ENCODE results near the gene RNF125. TPM values are rescaled to one million over a fixed set of nuclear protein-coding genes. Genes with fewer than 3 reads are reported as not detected.
A peak's percentile ranks its signal among the peaks of the same experiment; 100 is the strongest.

RNF125 gene
- total and polyA plus RNA-seq, 8 donors: 1.1 to 50.2 (median 3.0) TPM; not detected in 1

DNA sequence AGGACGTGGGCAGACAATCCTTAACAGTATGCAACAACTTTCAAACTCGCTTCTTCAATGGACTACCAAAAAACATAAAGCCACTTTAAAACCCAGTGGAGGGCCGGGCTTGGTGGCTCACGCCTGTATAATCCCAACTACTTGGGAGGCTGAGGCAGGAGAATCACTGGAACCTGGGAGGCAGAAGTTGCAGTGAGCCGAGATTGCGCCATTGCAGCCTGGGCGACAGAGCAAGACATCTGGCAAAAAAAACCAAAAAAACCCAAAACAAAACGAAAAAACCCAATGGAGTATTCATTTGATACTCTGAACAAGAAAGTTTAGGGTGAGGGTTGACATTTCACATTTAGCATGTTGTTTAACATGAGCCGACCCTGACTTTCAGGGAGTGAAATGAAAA is 14.0 kb downstream of the RNF125 start:
- no peak for DNase-seq
- no peak overlapping the region for H3K4me3 ChIP-seq
- TF ChIP-seq, protein P1, sequence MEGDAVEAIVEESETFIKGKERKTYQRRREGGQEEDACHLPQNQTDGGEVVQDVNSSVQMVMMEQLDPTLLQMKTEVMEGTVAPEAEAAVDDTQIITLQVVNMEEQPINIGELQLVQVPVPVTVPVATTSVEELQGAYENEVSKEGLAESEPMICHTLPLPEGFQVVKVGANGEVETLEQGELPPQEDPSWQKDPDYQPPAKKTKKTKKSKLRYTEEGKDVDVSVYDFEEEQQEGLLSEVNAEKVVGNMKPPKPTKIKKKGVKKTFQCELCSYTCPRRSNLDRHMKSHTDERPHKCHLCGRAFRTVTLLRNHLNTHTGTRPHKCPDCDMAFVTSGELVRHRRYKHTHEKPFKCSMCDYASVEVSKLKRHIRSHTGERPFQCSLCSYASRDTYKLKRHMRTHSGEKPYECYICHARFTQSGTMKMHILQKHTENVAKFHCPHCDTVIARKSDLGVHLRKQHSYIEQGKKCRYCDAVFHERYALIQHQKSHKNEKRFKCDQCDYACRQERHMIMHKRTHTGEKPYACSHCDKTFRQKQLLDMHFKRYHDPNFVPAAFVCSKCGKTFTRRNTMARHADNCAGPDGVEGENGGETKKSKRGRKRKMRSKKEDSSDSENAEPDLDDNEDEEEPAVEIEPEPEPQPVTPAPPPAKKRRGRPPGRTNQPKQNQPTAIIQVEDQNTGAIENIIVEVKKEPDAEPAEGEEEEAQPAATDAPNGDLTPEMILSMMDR (IDR thresholded peaks at IDR 0.05): no peak
- TF ChIP-seq POLR2A (IDR thresholded peaks at IDR 0.05) (no peak), POLR2AphosphoS5 (IDR thresholded peaks at IDR 0.05) (no peak), EP300 (IDR thresholded peaks at IDR 0.05) (no peak)
- H3K4me1 ChIP-seq: peaks cover 0 to 10% (median 0%) of the 10 kb centered on the region in 4 donors
- H3K27ac ChIP-seq: no peak overlapping the region
- no peaks in the 10 kb centered on the region for H3K27me3 ChIP-seq
- intact Hi-C loops (cut with DNase I; ENCODE audit: low total_unique reads): no loop called here
- WGBS, 5 donors: 89 to 94% (median 92%) methylated on average over 9 of the region's 9 CpGs
- H3K9me3 ChIP-seq: no peaks in the 10 kb centered on the region
- H3K36me3 ChIP-seq: peaks cover 0 to 5% (median 4%) of the 10 kb centered on the region in 4 donors

DNA sequence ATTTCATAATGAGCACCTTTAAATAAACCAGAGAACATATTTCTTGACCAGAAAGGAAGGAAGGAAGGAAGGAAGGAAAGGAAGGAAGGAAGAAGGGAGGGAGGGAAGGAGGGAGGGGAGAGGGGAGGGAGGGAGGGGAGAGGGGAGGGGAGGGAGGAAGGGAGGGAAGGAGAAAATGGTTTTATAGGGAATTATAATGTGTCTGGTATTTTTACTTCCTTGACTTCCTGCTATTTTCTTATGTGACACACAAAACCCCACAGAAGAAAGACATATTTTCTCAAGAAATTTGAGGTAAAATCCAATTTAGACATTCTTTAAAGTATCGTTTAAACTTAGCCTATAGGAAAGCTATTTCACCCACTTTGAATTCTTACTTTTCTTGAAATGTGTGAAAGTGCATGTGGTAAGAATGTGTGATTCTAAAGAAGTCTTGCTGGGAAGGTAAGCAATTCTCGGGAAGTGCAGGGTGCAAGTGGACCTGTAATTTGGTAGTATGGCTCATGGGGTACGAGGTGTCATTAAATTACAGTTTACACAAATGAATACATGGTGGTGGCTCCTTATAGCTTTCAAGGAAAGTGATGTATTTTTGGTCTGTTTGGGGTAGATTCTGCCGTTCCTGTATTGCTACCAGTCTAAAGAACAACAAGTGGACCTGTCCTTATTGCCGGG is 18.0 kb downstream of the RNF125 start:
- H3K27ac ChIP-seq: no peak overlapping the region
- peaks cover 0 to 13% (median 3%) of the 10 kb centered on the region in 4 donors for H3K4me1 ChIP-seq
- 86 to 96% (median 94%) methylated on average over 5 of the region's 5 CpGs for WGBS, 5 donors
- H3K9me3 ChIP-seq: no peaks in the 10 kb centered on the region
- intact Hi-C loops (cut with DNase I; ENCODE audit: low total_unique reads): no loop called here
- no peak overlapping the region for H3K4me3 ChIP-seq
- H3K27me3 ChIP-seq: no peaks in the 10 kb centered on the region
- no peak for DNase-seq
- TF ChIP-seq, protein P1 (IDR thresholded peaks at IDR 0.05): no peak
- TF ChIP-seq POLR2A (IDR thresholded peaks at IDR 0.05): no peak
- no peak for TF ChIP-seq POLR2AphosphoS5 (IDR thresholded peaks at IDR 0.05)
- no peak for TF ChIP-seq EP300 (IDR thresholded peaks at IDR 0.05)
- H3K36me3 ChIP-seq: peaks cover 3 to 21% (median 16%) of the 10 kb centered on the region in 4 donors

DNA sequence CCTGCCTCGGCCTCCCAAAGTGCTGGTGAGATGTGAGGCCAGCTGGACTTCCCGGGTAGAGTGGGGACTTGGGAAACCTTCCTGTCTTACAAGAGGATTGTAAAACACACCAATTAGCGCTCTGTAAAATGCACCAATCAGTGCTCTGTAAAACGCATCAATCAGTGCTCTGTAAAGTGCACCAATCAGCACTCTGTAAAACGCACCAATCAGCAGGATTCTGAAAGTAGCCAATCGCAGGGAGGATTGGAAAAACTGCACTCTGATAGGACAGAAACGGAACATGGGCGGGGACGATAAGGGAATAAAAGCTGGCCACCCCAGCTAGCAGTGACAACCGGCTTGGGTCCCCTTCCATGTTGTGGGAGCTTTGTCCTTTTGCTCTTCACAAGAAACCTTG is 19.0 kb downstream of the RNF125 start:
- 95 to 98% (median 97%) methylated on average over 10 of the region's 10 CpGs for WGBS, 5 donors
- H3K27ac ChIP-seq: no peak overlapping the region
- no peaks in the 10 kb centered on the region for H3K27me3 ChIP-seq
- intact Hi-C loops (cut with DNase I; ENCODE audit: low total_unique reads): no loop called here
- DNase-seq: no peak
- no peaks in the 10 kb centered on the region for H3K9me3 ChIP-seq
- TF ChIP-seq POLR2A (IDR thresholded peaks at IDR 0.05): no peak
- H3K4me1 ChIP-seq: peaks cover 0 to 17% (median 3%) of the 10 kb centered on the region in 4 donors
- no peak overlapping the region for H3K4me3 ChIP-seq
- H3K36me3 ChIP-seq: peaks cover 3 to 21% (median 16%) of the 10 kb centered on the region in 4 donors

DNA sequence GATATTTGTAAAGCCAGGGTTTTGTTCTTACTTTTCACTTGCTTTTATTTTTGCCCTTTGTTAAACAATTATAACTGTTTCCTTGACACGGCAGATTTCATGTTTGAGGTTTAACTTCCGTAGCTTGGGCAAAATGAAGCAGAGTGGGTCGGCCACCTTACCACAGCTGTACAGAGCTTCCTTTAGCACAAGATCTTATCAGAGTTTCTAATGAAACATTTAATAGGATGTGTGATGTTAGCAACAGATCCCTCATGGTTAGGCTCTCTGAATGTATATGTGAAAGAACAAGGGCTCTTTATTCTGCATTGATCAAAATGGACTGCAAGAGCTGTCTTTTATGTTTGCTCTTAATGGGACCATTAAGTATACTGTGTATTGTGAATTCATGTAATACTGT is 22.3 kb downstream of the RNF125 start:
- peak overlapping the region in 2 of 5 donors; percentile 1 to 53 for H3K27ac ChIP-seq
- no peaks in the 10 kb centered on the region for H3K9me3 ChIP-seq
- no peak overlapping the region for H3K4me3 ChIP-seq
- peak in 1 of 2 donors; percentile 55 for DNase-seq
- H3K27me3 ChIP-seq: no peaks in the 10 kb centered on the region
- peaks cover 0 to 27% (median 3%) of the 10 kb centered on the region in 4 donors for H3K4me1 ChIP-seq
- TF ChIP-seq POLR2A (IDR thresholded peaks at IDR 0.05) (no peak), EP300 (IDR thresholded peaks at IDR 0.05) (no peak), POLR2AphosphoS5 (IDR thresholded peaks at IDR 0.05) (no peak)
- TF ChIP-seq, protein P1 (IDR thresholded peaks at IDR 0.05): no peak
- intact Hi-C loops (cut with DNase I; ENCODE audit: low total_unique reads): no loop called here
- 37 to 55% (median 46%) methylated on average over 3 of the region's 3 CpGs for WGBS, 5 donors
- H3K36me3 ChIP-seq: peaks cover 3 to 24% (median 17%) of the 10 kb centered on the region in 4 donors

DNA sequence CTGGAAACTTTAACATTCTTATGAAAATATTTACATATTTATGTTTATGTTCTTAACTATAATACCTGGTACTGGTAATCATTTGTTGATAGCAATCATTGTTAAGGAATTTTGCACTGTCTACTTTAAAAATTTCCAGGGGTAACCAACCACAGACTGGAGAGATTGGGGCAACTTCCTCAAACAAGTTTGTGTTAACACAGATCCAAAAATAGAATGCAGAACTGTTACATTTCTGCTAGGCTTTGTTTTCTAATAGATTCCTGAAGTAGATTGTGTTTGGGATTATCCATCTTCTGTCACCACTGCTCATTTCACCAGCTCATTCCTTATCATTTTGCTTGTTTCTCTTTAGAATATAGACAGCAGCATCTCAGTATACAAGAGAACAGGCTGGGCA is 23.7 kb downstream of the RNF125 start:
- Histone ChIP-seq H3K36me3 (peaks cover 3 to 28% (median 17%) of the 10 kb centered on the region in 4 donors), H3K4me1 (peaks cover 0 to 27% (median 3%) of the 10 kb centered on the region in 4 donors), H3K27me3 (no peaks in the 10 kb centered on the region), H3K27ac (no peak overlapping the region), H3K4me3 (no peak overlapping the region), H3K9me3 (no peaks in the 10 kb centered on the region)
- intact Hi-C loops (cut with DNase I; ENCODE audit: low total_unique reads): no loop called here
- TF ChIP-seq EP300 (IDR thresholded peaks at IDR 0.05) (no peak), POLR2A (IDR thresholded peaks at IDR 0.05) (no peak), POLR2AphosphoS5 (IDR thresholded peaks at IDR 0.05) (no peak)
- TF ChIP-seq, protein P1 (IDR thresholded peaks at IDR 0.05): no peak
- no peak for DNase-seq

All from stomach (tissue), 9 donors.